Stimulated activated CD8-positive, alpha-beta memory T cell treated with anti-CD3 and anti-CD28 coated beads, Interleukin-4, amount 100 ng/mL, for 24 hours (primary cell): Measurements from ENCODE around the gene CSNK2A1.

Experiments used
- DNase-seq: peaks from one replicate; pipeline ENCODE4 v3.0.0-alpha.2; 2020; ENCODE audit warnings: low read depth

The CSNK2A1 gene

DNA sequence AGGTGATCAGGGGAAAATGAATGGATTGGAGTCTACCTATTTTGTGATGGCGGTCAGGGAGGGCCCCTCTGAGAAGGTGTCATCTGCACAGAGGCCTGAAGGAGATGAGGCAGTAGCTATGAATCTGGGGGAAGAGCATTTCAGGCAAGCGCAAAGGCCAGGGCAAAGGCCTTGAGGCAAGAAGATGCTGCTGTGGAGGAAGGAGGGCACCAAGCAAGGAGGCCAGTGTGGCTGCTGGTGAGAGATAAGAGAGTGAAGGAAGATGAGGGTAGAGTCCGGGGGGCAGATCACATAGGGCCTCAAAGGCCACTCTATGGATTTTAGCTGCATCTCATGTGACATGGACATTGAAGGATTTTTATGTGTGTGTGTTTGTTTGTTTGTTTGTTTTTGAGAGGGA lies 20.6 kb upstream of the CSNK2A1 start:
- no peak for DNase-seq

DNA sequence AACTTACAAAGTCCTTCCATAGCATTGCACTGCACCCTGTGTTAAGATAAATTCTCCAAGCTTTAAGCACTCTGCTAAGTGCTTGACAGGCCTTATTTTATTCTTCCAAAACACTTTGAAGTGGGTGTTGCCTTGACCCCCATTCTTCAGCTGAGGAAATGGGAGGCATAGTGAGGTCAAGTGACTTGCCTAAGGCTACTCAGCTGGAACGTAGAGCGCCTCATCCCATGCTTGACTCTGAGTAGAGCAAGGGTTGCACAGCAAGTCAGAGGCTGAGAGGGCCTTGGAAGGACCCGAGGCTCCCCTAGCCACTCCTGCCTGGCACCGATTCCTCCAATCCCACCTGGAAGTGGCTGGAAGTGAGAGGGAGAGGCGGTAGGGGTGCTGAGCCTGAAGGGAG lies 19.6 kb upstream of the CSNK2A1 start:
- no peak for DNase-seq

DNA sequence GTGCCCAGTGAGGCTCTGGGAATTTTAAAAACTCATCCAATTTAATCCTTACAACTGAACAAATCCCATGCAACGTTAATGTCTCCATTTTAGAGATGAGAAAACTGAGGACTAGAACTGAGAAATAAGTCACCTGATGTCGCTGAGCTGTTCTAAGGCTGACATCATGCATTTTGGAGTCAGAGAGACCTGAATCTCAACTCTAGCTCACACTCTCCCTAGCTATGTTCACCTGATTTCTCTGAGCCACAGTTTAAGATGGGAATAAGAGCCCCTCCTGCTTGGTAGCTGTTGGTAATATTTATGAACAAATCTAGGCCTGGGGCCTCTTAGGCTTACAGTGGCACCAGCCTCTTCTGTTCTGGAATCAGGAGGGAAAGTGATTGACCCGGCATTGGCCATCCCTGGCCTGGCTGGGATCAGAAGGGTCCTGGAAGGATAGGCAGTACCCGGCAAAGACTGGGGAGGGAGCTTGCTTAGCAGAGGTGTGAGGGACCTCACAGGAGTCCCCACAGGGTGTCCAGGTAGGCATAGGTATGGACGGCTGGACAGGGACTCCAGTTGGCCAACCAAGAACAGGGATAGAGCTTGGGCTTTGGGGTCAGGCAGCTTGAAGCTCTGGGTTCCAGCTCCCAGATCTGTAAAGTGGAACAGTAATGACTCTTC lies 18.8 kb upstream of the CSNK2A1 start:
- DNase-seq: no peak

DNA sequence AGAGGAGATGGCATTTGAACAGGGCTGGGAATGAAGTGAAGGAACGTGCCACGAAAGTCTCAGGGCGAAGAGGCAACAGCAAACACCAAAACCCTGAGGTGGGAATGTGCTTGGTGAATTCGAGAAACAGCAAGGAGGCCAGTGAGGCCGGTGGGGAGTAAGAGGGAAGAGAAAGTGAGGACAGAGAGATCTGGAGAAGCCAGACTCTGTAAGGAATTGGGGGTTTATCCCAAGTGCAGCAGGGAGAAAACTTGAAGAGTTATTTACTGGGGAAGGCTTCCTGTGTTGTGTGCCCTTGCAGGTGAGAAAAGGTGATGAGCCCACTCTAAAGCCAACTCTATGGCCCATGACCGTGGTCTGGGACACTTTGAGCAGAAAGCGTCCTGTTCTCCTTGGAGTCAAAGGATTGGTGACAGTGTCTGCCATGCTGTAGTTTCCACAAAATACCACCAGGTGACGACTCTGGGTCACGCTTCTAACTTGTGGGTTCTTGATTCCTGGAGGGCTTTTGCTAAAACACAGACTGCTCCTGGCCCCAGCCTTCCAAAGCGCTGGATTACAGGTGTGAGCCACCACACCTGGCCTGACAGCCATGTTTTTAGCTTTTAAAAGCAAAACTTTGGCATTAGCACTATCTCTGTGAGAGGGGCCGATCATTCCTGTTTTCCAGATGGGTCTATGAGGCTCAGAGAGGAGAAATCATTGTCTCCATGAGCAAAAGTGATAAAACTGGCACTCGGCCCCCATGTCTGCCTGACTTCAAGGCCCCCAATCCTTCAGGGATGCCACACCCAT lies 18.0 kb upstream of the CSNK2A1 start:
- DNase-seq: peak; percentile 28

DNA sequence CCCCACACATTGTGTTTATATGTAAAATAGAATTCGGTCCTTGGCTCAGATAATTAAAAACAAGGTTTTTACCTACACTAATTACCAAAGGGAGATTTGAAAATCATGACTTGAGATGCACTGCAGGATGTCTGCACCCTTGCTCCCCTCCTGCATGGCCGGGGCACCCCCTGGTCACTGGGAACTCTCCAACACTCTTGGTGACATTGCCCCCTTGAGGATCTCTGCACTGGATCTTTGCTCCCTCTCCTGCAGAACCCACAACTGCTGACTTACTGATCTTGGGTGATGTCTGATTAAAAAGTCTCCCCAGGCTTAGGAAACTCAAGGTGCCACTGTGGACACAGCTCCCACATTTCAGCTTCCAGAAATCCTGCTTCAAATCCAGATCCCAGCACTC lies 17.1 kb upstream of the CSNK2A1 start:
- DNase-seq: no peak

DNA sequence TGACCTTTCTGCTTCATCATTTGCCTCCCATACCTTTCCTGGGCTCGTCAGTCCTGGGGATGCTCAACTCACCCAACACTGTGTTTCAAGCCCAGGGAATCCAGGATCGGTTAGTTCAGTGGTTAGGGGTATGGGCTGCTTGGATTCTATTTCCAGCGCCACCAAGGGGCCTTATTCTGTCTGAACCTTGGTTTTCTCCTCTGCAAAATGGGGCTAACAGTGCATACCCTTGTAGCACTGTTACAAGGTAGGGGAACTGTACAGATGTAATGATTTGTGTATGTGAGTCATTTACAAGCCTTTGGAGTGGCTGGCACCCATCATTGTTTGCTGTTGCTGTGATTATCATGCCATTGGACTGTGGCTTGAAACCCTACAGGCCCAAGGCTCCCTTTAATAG lies 14.5 kb upstream of the CSNK2A1 start:
- no peak for DNase-seq

DNA sequence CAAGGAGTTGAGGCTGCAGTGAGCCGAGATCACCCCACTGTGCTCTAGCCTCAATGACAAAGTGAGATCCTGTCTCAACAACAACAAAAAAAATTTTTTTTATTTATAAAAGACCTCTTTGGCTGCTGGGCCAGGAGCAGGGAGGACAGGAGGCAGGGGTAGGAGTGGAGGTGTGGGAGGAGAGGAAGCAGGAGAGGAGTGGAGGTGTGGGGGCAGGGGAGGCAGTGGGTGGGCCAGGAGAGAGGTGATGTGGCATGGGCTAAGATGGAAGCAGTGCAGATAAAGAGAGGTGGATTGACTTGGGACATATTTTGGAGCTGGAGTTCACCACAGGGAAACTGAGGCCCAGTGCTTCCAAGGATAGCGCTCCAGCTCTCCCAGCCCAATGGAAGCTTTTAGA lies 13.4 kb upstream of the CSNK2A1 start:
- DNase-seq: no peak

DNA sequence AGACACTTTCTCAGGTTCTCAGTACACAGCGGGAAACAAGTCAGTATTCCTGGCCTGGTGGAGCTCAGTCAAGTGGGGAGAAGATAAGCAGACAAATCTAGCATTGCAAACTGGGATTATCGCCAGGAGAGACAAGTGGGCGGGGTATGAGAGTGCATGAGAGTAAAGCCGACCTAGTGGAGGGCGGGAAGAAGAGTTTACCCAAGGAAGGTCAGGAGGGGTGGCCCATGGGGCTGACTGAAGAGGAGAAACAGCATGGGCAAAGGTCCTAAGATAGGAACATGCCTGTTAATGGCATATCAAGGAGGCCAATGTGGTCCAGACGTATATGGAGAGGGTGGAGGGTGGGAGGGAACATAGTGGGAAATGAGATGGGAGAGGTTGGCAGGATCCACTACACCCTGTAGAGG lies 12.4 kb upstream of the CSNK2A1 start:
- no peak for DNase-seq

DNA sequence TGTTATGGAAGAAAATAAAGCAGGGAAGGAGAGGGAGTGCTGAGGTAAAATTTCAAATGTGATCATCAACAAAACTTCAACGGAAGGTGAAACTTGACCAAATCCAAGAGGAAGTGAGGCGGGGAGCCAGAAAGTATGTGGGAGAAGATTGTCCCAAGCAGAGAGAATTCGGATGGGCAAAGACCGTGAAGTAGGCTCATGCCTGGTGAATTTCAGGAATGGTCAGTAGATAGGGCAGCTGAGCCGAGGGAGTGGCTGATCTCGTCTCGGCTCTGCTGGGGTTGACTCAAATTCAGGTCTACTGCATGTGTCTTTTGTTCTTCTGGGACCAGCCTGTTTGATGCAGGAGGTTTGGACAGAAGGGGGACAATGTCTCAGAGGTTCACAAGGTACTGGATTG lies 7.0 kb upstream of the CSNK2A1 start:
- no peak for DNase-seq

DNA sequence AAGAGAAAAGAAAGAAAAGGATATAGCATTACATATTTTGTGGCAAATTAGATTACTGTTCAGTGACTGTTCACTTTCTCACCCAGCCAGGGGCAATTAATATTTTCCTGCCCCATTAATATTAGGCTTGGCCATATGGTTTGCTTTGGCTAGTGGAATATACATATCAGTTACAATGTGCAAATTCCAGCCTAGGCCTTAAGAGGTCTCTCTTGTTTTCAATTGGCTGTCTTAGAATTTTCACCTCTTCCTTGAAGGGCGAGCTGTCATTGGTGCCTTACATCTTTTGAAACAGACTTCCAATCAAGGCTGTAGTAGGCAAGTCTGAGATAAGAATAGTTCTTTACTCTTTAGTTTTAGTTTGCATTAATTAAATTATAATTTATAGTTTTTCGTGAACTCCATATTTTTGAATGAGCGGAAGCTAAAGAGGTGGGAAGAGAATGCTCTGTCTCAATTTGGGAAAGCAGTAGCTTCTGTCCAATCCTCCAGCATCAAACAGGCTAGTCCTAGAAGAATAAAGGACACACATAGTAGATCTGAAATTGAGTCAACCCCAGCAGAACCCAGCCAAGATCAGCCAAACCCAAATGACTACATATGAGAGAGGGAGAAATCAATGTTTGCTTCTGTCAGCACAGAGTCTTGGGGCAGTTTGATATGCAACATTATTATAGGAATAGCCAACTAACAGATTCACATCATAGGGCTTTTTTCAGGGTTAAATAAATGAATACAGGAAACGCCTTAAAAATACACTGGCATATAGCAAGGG lies 6.3 kb upstream of the CSNK2A1 start:
- no peak for DNase-seq

DNA sequence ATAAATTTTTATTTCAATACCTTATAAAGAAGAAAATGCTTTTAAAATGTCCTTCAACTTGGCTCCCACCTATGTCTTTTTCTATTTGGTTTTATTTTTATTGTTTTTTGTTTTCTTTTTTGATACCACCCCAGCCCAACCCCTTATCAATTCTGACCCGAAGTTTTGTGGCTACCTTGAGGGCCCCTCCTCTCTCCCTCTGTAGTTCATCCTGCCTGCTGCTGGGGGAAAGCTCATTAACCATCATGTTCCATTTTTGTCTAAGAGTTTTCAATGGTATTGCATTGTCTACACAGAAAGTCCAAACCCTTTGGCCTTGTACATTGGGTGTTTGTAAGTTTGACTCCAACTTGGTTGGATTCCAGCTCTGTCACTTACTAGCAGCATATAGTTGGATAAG lies 5.3 kb upstream of the CSNK2A1 start:
- no peak for DNase-seq

DNA sequence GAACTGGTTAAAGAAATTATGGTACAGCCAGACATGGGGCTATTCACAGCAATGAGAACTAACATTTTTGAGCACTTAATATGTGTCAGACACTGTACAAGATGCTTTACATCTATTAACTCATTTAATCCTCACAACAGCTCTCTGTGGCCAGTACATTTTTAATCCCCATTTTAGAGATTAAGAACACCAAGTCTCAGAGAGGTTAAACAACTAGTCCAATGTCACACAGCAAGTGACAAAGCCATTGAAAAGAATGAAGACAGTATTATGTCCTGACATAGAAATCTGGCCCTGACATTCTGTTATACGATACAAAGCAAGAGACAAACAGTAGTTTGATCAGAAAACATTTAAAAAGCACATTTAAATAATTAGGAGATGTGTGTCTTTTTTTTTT lies 3.8 kb upstream of the CSNK2A1 start:
- no peak for DNase-seq

DNA sequence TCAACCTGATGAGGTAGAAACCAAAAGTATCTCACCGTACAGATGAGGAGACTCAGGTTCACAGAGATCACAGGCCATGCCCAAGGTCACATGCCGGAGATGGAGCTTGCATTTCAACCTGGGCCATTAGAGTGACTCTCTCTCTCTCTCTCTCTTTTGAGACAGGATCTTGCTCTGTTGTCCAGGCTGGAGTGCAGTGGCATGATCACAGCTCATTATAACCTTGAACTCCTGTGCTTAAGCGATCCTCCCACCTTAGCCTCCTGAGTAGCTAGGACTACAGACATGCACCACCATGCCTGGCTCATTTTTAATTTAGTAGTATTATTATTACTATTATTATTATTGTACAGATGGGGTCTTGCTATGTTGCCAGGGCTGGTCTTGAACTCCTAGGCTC lies 2.8 kb upstream of the CSNK2A1 start:
- DNase-seq: no peak

DNA sequence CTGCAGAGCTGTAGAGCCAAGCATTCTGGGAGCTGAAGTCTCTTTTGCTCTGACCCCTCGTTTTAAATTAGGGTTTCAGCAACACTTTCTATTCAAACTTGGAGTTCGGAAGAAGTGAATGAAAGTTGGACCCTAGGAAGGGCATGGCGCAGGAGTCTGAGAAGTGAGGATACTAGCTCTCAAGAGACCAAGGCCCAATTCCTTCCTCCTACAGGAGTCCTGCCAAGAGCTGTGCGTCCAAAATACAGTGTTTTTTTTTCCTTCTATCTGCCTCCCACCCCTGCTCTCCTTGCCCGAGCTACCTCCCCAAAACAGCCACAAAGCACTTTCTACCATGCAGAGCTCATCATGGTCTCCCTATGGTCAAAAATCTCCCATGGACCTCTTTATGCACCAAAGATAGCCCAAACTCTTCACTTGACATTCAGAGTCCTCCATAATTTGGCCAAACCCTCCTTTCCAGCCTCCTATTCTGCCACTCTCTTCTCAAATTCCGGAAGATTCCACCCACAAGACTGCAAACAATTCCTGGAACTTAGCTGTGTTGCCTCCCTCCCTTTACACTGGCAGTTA lies 649 bp upstream of the CSNK2A1 start:
- DNase-seq: no peak

DNA sequence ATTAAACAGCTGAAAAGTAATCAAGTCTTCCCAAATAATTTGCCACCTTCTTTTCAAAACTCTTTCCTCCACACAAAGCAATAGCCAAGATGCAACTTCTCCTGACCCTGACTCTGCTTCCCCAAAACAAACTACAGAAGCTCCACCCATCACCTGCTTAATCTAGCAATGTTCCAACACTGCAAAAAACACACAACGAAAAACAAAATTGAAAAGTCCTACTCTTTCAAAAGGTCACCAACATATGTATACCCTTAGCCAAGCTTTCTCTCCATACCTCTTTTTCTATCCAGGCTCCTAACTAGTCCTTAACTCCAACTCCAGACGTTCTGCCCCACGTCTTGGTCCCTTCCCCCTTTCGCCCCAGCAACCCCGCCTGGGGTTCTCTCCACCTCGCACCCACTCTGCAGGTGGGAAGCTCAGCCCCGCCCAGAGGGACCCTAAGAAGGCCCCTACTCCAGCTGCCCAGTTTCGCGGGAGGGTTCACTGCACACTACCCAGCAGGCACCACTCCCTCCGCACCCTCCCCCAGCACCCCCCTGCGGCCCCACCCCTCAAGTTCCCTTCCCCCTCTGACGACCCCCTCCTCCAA lies 717 bp downstream of the CSNK2A1 start:
- DNase-seq: peak; percentile 18

DNA sequence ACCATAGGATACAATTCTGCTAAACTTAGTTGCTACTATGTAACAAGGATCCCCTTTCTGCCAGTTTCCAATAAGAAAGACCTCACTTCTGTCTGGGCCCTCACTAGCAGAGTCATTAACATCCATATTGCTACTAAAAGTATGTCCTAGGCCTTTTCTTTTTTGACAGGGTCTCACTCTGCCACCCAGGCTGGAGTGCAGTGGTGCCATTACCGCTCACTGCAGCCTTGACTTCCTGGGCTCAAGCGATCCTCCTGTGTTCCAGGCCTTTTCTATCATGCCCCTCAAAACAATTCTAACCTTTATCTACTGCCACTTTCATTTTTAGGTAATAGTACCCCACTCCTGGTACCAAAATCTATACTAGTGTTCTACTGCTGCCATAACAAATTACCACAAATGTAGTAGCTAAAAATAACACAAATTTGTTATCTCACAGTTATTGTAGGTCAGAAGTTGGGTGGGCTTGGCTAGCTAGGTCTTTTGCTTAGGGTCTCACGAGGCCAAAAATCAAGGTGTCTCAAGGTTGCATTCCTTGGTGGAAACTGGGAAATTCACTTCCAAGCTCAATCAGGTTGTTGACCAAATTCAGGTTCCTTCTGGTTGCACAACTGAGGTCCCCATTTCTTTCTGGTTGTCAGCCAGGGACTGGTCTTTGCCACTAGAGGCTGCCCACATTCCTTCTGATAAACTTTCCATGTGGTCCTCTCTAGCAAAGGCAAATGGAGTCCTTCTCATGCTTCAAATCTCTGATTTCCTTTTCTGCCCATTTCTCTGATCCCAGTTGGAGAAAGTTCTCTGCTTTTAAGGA lies 3.0 kb downstream of the CSNK2A1 start:
- DNase-seq: no peak

DNA sequence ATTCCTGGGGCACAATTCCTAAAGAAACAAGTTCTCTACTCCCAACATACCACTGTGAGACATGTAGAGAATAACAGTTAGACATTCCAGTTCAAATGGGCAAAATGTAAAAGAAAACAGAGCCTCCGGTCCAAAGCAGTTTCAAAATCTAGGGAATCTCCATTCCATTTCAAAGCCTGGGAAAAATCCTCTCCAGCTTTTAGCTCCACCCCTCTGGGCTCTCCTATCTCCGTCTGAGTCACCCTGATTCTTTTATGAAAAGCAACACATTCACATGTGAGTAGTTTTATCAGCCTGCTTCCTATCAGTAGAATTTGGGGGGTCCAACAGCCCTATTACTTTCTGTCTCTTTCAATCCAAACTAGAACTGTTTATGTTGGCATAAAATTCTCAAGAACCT lies 3.7 kb downstream of the CSNK2A1 start:
- no peak for DNase-seq

DNA sequence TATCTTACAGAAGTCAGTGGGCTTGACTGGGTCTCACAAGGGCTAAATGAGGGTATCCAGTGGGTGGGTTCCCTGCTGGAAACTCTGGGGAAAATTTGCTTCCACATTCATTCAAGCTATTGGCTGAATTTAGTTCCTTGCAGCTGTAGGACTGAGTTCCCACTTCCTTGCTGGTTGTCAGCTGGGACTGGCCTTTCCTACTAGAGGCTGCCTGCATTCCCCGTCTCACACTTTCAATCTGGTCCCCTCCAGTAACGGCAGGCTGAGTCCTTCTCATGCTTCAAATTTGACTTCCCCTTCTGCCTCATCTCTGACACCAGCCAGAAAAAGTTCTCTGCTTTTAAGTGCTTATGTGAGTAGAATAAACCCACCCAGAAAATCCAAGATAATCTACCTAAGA lies 4.4 kb downstream of the CSNK2A1 start:
- DNase-seq: no peak

DNA sequence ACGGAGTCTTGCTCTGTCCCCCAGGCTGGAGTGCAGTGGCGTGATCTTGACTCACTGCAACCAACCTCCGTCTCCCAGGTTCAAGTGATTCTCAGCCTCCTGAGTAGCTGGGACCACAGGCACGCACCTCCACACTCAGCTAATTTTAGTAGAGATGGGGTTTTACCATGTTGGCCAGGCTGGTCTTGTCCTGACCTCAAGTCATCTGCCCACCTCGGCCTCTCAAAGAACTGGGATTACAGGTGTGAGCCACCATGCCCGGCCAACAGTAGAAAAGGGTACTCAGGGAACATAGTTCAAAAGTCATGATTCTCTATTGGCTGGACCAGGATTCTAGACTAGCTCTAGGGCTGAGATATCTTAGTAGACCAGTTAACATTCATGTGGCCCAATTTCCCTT lies 5.6 kb downstream of the CSNK2A1 start:
- no peak for DNase-seq

DNA sequence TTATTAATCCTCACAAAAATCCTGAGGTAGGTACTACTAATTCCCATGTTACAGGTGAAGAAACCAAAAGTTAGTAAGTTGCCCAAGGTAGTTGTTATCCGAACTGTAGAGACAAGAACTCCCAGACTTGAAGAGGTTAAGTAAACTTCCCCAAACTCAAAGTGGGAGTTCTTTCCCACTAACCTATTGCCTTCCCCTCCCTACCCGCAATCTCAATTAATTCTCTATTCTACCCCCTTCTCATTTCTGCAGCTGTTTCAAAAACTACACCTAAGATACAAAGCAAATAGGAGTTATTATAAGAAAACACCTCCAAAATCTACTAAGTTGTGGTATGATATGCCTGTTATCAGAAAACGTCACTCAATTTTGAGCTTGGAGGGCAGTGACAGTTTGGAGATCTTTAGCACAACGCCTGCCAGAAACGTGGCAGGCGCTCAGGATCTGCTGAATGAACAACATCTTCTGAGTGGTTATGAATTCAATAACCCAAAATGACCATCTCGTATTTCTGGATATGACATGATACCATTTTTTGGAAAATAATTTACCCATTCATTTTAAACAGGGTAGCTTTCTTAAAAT lies 7.1 kb downstream of the CSNK2A1 start:
- no peak for DNase-seq

DNA sequence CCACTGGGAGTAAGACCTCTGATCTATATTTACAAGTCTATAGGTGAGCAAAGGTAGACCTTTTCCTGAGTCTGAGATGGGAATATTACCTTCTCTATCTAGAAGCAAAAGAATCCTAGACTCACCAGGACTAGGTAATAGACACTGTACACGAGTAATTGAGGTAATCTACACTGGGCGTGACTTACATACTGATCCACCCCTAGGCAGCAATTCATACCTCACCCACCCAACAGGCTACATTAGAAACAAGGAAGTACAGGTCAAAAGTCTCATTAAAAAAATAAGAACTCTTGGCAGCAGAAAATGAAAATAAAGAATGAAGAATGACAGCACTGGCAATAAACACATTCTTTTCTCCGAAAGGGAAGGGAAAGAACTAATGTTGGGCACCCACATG lies 7.6 kb downstream of the CSNK2A1 start:
- DNase-seq: no peak
